Activated CD4-positive, alpha-beta memory T cell treated with anti-CD3 and anti-CD28 coated beads for 36 hours (primary cell): ENCODE results near the gene FBXW5. TPM values are rescaled to one million over a fixed set of nuclear protein-coding genes. Genes with fewer than 3 reads are reported as not detected.

ENCODE experiments used
- CTCF ChIA-PET: fragments of 350-600 bp; sonication (Branson Sonifier 250); formaldehyde crosslinking; loops from one replicate; lab custom pipeline; 2021; ENCODE audit warnings: antibody characterized with exemption, inconsistent platforms; lab: Charles Lee
- POLR2A ChIA-PET: fragments of 350-600 bp; sonication (Branson Sonifier 250); formaldehyde crosslinking; loops from one replicate; lab custom pipeline; 2021; ENCODE audit warnings: antibody characterized with exemption; lab: Charles Lee
- DNase-seq: peaks from one replicate; pipeline ENCODE4 v3.0.0-alpha.2; 2020
- H3K27ac Mint-ChIP-seq: one replicate; pipeline ENCODE4 v1.8.0; 2021; ENCODE audit warnings: mixed read lengths
- H3K27me3 Mint-ChIP-seq: one replicate; pipeline ENCODE4 v1.8.0; 2021; ENCODE audit warnings: mixed read lengths
- H3K36me3 Mint-ChIP-seq: one replicate; pipeline ENCODE4 v1.8.0; 2021; ENCODE audit warnings: mixed read lengths
- H3K4me1 Mint-ChIP-seq: one replicate; pipeline ENCODE4 v1.8.0; 2021; ENCODE audit warnings: low read depth, mixed read lengths
- H3K4me3 Mint-ChIP-seq: one replicate; pipeline ENCODE4 v1.8.0; 2021; ENCODE audit warnings: mild to moderate bottlenecking, mixed read lengths
- H3K9me3 Mint-ChIP-seq: one replicate; pipeline ENCODE4 v1.8.0; 2021; ENCODE audit warnings: mixed read lengths
- intact Hi-C: fragments of 100-400 bp; cut with micrococcal nuclease; formaldehyde crosslinking; loops from one replicate; pipeline ENCODE4 v1.15.1; 2023
- total RNA-seq, 2 experiments: library from RNA; stranded (reverse); gene quantifications; one replicate each; pipeline ENCODE4 v1.2.3, GENCODE V29; 2021

Gene FBXW5
- total RNA-seq, 2 experiments from 2014 or later: 66.8 to 69.4 TPM

DNA sequence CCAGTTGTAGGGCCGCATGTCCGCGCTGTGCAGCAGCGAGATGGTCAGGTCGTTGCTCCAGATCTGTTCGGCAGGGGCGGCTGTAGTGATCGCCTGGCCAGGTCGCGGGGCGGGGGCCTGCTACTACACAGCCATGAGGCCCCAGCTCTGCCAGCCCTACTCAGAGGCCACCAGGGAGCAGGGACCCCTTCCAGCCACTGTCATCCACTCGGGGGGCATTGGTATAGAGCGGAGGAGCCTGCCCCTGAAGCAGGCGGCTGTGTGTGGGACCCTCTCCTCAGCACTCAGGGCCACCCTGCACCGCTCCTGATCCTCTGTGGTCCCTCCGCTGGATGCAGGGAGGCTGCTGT is 1.7 kb downstream of the FBXW5 start:
- peak overlapping the region; percentile 23 for H3K27ac Mint-ChIP-seq
- no peaks in the 10 kb centered on the region for H3K9me3 Mint-ChIP-seq
- intact Hi-C loops: loop anchor here (10.0 kb wide), 1 partner anchor 92 kb away; the partner anchor contains the start of gene FUT7
- ChIA-PET CTCF (interaction anchor here (3.4 kb wide), 1 partner anchor 100 kb away, joined by 13 read pairs; the partner anchor contains the start of gene AJM1), POLR2A (no interaction called here)
- no peaks in the 10 kb centered on the region for H3K27me3 Mint-ChIP-seq
- H3K4me3 Mint-ChIP-seq: peak overlapping the region; percentile 66
- DNase-seq: no peak
- peaks cover 12% of the 10 kb centered on the region for H3K4me1 Mint-ChIP-seq
- H3K36me3 Mint-ChIP-seq: peaks cover 27% of the 10 kb centered on the region

DNA sequence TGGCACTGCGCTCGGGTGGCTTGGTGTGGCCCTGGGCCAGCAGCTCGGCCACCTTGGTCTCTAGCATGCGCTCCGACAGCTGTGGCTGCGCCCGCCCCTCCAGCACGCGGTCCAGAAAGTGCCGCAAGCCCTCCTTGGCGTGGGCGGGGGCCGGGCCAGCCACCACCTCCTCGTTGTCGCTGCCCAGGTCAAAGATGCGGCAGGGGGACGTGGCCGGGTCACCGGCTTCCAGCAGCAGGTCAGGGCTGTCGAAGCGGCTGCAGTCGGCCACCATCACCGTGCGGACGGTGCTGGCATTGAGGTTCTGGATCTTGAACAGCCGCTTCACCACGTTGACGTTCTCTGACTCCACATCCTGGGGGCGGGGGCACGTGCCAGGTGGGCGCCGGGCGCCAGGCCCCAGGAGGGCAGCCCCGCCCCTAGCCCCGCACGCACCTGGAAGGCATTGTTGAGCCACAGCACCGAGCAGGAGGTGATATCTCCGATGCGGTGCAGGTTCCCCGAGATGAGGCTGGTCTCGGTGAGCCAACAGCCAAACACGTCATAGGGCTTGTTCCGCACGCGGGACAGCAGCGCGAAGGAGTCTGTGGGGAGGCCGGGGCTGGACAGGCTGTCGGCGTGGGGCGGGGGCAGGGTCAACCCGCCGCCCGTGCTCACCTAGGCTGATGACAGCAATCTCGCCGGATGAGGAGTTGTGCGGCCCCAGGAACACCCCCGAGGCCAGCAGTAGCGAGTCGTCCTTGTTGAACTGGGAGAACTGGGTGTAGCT is 2.2 kb downstream of the FBXW5 start:
- Mint-ChIP-seq H3K36me3 (peaks cover 28% of the 10 kb centered on the region), H3K4me1 (peaks cover 12% of the 10 kb centered on the region), H3K9me3 (no peaks in the 10 kb centered on the region), H3K27me3 (no peaks in the 10 kb centered on the region), H3K27ac (peak overlapping the region; percentile 23), H3K4me3 (peak overlapping the region; percentile 41)
- ChIA-PET POLR2A (no interaction called here), CTCF (no interaction called here)
- no peak for DNase-seq
- intact Hi-C loops: loop anchor here (10.0 kb wide), 1 partner anchor 93 kb away; the partner anchor contains the start of gene FUT7

DNA sequence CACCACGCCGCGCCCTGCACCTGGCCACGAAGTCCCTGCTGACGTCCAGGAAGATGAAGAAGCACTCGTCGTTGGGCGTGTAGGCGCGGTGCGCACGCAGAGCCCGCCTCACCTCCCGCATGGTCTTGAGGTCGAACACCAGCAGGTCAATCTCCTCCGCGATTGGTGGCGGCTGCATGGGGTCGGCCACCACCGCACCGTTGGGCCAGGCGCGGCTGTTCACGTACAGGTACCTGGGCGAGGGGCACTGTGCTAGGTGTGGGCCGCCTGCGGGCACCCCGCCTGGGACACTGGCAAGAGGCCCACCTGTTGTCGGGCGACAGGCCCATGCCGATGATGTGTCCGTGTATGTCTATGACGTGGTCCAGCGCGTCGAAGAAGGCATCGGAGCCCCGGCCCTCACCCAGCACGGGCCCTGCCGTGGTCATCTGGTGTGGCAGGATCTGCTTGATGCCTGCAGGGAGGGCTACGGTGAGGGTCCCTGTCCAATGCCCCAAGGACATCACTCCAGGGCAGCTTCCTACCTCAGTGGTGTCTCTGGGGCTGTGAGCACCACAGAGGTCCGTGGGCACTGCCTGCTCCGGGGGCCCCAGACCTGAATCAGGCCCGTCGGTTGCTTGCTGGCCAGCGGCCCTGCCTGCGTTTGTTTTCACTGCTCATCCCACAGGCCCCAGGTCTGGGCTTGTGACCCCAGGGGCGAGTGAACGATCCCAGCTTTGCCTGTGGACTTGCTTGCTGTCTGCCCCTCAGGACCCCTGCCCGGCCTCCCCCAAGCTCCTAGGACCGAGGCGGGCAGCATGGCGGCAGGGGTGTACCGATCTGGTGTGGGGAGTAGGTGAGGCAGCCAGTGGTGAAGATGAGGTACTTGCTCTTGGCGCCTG is 3.1 kb downstream of the FBXW5 start:
- ChIA-PET POLR2A (no interaction called here), CTCF (no interaction called here)
- no peak for DNase-seq
- peak overlapping the region; percentile 10 for H3K27ac Mint-ChIP-seq
- intact Hi-C loops: loop anchor here (10.0 kb wide), 1 partner anchor 93 kb away; the partner anchor contains the start of gene FUT7
- no peaks in the 10 kb centered on the region for H3K27me3 Mint-ChIP-seq
- peaks cover 12% of the 10 kb centered on the region for H3K4me1 Mint-ChIP-seq
- no peaks in the 10 kb centered on the region for H3K9me3 Mint-ChIP-seq
- peaks cover 32% of the 10 kb centered on the region for H3K36me3 Mint-ChIP-seq
- H3K4me3 Mint-ChIP-seq: no peak overlapping the region

DNA sequence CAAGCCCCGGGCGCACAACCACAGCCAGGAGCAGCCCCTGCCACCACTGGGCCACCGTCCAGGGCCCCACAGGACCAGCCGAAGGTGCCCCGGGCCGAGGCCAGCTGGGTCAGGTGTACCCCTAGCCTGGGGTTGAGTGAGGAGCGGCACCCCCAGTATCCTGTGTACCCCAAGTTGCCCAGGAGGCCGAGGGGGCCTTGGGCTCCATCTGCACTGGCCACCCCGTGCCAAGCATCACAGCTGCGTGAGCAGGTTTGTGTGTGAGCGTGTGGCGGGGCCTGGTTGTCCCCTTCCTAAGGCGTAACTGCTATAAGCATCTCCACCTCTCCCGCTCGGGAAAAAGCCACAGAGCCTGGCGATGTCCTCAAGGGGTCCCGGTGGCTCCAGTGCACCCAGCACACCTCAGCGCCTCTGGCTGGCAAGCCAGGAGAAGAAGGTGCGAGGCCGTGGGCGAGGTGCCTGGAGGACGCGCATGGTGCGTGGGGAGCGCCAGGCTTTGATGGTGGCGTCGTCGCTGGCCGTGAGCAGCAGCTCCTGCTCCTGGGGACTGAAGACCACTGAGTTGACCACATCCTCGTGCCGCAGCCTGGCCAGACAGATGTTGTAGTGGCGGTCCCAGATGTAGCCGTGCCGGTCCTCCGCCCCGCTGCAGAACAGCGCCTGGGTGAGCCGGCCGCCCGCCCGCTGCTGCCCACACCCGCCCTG is 3.9 kb downstream of the FBXW5 start:
- ChIA-PET CTCF (interaction anchor here (0.6 kb wide), 1 partner anchor 182 kb away, joined by 3 read pairs; no protein-coding TSS in a partner anchor), POLR2A (no interaction called here)
- Mint-ChIP-seq H3K4me1 (peaks cover 12% of the 10 kb centered on the region), H3K27me3 (no peaks in the 10 kb centered on the region), H3K9me3 (no peaks in the 10 kb centered on the region), H3K27ac (no peak overlapping the region), H3K36me3 (peaks cover 32% of the 10 kb centered on the region), H3K4me3 (no peak overlapping the region)
- DNase-seq: no peak
- intact Hi-C loops: loop anchor here (10.0 kb wide), 1 partner anchor 94 kb away; the partner anchor contains the start of gene FUT7

DNA sequence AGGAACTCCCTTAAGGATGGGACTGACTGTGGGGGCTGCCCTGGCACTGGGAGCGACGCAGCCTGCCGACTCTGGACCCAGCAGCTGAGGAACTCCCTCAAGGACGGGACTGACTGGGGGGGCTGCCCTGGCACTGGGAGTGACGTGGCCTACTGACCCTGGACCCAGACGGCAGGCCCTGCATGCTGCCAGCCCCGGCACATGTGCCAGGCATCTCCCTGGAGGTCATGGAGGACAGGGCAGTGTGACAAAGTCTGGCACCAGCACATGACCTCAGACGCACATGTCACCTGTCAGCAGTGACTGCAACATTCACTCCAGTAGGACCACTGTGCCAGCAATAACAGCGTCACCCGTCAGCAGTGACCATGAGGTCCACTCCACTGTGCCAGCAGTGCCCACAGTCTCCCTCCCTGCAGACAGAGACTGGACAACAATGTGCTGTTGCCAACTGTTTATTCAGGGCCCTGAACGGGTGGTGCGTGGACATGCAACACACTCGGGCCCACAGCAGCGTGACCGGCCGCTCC is 4.5 kb downstream of the FBXW5 start:
- ChIA-PET CTCF (interaction anchor here (0.6 kb wide), 1 partner anchor 181 kb away, joined by 3 read pairs; no protein-coding TSS in a partner anchor), POLR2A (no interaction called here)
- peaks cover 32% of the 10 kb centered on the region for H3K36me3 Mint-ChIP-seq
- intact Hi-C loops: loop anchor here (10.0 kb wide), 1 partner anchor 95 kb away; the partner anchor contains the start of gene FUT7
- no peaks in the 10 kb centered on the region for H3K9me3 Mint-ChIP-seq
- DNase-seq: no peak
- H3K27ac Mint-ChIP-seq: no peak overlapping the region
- no peaks in the 10 kb centered on the region for H3K27me3 Mint-ChIP-seq
- no peak overlapping the region for H3K4me3 Mint-ChIP-seq
- peaks cover 12% of the 10 kb centered on the region for H3K4me1 Mint-ChIP-seq

DNA sequence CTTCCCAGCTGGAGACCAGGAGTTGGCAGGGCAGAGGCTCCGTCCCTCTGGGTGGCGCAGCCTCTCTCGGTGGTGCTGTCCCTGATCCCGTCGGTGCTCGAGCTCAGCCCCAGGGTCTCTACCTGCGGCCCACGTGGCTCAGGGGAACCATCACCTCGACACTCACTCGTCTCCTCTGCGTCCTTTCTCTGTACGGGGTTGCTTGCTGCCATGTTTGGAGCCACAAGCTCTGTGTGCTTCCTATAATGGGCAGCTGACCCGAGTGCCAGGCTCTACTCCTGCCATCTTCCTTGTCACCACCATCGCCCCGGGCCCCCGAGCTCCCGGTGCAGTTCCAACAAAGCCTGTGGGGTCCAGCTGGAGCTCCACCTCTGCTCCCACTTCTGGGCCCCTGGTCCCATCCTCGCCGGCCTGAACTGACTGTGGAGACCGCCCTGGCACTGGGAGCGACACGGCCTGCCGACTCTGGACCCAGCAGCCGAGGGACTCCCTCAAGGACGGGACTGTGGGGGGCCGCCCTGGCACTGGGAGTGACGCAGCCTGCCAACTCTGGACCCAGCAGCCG is 5.0 kb downstream of the FBXW5 start:
- Mint-ChIP-seq H3K9me3 (no peaks in the 10 kb centered on the region), H3K27ac (no peak overlapping the region), H3K27me3 (no peaks in the 10 kb centered on the region), H3K4me3 (no peak overlapping the region), H3K4me1 (peaks cover 8% of the 10 kb centered on the region), H3K36me3 (peaks cover 32% of the 10 kb centered on the region)
- ChIA-PET POLR2A (no interaction called here), CTCF (interaction anchor here (1.2 kb wide), 1 partner anchor 97 kb away, joined by 5 read pairs; the partner anchor contains the start of gene AJM1)
- intact Hi-C loops: no loop called here
- DNase-seq: no peak

DNA sequence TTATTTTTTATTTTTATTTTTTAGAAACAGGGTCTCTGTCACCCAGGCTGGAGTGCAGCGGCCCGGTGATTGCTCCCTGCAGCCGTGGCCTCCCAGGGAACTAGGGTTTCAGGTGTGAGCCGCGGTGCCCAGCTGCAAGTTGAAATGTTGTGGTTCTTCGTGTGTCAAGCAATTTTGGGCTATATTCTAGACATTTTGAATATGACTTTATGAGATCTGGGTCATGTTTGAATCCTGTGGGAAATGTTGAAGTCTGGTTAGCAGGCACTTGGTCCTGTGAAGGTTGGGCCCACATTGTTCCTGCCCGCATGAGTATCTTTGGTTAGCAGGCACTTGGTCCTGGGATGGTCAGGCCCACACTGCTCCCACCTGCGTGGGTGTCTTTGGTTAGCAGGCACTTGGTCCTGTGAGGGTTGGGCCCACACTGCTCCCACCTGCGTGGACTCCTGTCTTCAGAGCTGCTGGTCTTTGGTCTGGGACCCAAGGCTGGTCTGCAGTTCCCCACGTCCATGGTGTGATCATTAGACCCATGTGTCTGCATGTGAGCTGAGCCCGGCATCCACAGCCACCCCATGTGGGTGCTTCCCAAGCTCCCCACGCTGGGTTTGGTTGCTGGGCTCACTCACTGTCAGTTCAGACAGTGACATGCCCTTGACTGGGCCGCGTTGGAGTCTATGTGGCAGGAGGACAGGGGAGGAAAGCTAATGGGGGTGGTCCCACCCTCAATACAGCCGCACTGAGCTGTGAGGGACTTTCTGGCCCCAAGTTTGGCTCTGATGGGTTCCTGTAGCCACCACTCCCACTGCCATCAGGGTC is 7.1 kb downstream of the FBXW5 start:
- peaks cover 32% of the 10 kb centered on the region for H3K36me3 Mint-ChIP-seq
- CTCF ChIA-PET: interaction anchor here (1.4 to 1.8 kb wide), 2 partner anchors 95 to 109 kb away, joined by 3 to 7 read pairs; partner anchors contain the start of genes AJM1 and NPDC1
- DNase-seq: no peak
- no peaks in the 10 kb centered on the region for H3K9me3 Mint-ChIP-seq
- H3K27me3 Mint-ChIP-seq: no peaks in the 10 kb centered on the region
- intact Hi-C loops: no loop called here
- no peak overlapping the region for H3K4me3 Mint-ChIP-seq
- POLR2A ChIA-PET: no interaction called here
- H3K4me1 Mint-ChIP-seq: peaks cover 9% of the 10 kb centered on the region
- H3K27ac Mint-ChIP-seq: no peak overlapping the region

DNA sequence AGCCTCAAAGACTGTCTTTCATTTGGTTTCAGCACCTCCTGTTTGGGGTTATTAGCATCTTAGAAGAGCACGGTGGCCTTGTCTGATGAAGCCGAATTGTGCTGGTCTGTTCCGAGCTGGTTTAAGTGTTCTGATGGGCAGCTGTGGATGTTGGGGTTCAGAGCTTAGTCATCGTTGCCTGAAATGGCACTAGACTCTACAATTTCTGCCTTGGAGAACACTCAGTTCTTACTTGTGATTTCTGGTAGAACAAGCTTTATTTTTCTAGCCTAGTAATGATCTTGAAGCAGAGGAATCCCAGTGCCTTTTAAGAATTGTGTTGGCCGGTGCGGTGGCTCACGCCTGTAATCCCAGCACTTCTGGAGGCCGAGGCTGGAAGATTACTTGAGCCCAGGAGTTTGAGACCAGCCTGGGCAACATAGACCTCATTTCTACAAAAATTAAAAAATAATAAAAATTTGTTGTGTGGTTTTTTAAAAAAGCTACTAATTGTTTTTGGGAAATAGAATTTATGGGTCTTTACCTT is 7.8 kb downstream of the FBXW5 start:
- Mint-ChIP-seq H3K27me3 (no peaks in the 10 kb centered on the region), H3K27ac (no peak overlapping the region), H3K9me3 (no peaks in the 10 kb centered on the region), H3K4me1 (peaks cover 16% of the 10 kb centered on the region), H3K36me3 (peaks cover 30% of the 10 kb centered on the region), H3K4me3 (no peak overlapping the region)
- DNase-seq: no peak
- CTCF ChIA-PET: interaction anchor here (1.8 kb wide), 1 partner anchor 94 kb away, joined by 7 read pairs; the partner anchor contains the start of gene AJM1
- intact Hi-C loops: no loop called here
- POLR2A ChIA-PET: no interaction called here

DNA sequence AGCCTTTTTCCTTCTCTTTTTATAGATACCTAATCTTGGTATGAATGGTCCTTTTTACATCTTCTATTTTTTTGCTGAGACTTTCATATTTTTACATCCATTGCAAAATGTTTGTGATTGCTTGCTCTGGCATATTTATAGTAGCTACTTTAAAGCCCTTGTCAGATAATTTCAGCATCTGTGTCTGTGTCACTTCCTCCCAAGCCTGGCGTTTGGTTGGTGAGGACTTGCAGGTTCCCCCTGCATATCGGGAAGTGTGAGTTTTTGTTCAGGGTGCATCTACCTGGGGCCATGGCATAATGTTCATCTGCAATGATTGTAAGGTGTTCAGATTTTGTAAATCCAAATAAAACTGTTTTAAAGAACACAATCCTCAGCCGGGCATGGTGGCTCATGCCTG is 8.9 kb downstream of the FBXW5 start:
- intact Hi-C loops: no loop called here
- ChIA-PET POLR2A (no interaction called here), CTCF (no interaction called here)
- H3K27me3 Mint-ChIP-seq: no peaks in the 10 kb centered on the region
- H3K9me3 Mint-ChIP-seq: no peaks in the 10 kb centered on the region
- H3K27ac Mint-ChIP-seq: no peak overlapping the region
- DNase-seq: no peak
- no peak overlapping the region for H3K4me3 Mint-ChIP-seq
- H3K36me3 Mint-ChIP-seq: peaks cover 24% of the 10 kb centered on the region
- H3K4me1 Mint-ChIP-seq: peaks cover 20% of the 10 kb centered on the region

DNA sequence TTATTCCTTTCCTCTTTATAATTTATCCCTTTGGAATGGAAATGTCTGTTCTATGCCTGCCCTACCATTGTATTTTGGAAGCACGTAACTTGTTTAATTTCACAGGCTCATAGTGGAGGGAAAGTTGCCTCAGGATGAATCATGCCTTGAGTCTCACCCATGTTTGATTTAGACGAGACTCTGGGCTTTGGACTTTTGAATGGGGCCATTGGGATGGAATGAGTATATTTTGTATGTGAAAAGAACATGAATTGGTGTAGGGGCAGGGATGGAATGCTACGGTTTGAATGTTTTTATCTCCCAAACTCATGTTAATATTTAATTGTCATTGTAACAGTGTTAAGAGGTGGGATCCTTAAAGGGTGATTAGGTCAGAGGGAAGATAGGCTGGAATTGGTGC is 10.3 kb downstream of the FBXW5 start:
- DNase-seq: no peak
- intact Hi-C loops: no loop called here
- H3K4me3 Mint-ChIP-seq: no peak overlapping the region
- H3K4me1 Mint-ChIP-seq: peaks cover 20% of the 10 kb centered on the region
- H3K27me3 Mint-ChIP-seq: no peaks in the 10 kb centered on the region
- H3K27ac Mint-ChIP-seq: no peak overlapping the region
- ChIA-PET POLR2A (interaction anchor here (0.7 to 1.0 kb wide), 2 partner anchors 26 to 54 kb away, joined by 3 read pairs; no protein-coding TSS in a partner anchor), CTCF (no interaction called here)
- H3K9me3 Mint-ChIP-seq: no peaks in the 10 kb centered on the region
- H3K36me3 Mint-ChIP-seq: peaks cover 24% of the 10 kb centered on the region
